K562 (cell line): ENCODE measurements around the gene PRRC2A.

ENCODE experiments used
- MCM2 ChIP-seq: fragments of 450-650 bp; IDR thresholded peaks from 2 replicates; pipeline ENCODE4 v1.6.1; 2017; ENCODE audit warnings: low read depth, mild to moderate bottlenecking
- ZNF766 ChIP-seq: fragments of 200-800 bp; sonication (Bioruptor generic); conservative IDR thresholded peaks from 2 replicates; pipeline ENCODE4 v1.6.1; 2016; ENCODE audit warnings: missing genetic modification characterization, missing compliant biosample characterization

- no peak for TF ChIP-seq MCM2
- no peak for TF ChIP-seq ZNF766 (CRISPR knock-in tag)
Observed at GRCh38 chr6:31579546-31580437, 40.7 kb upstream of the PRRC2A start.
